Measurements from ENCODE around the gene ERC1.
"Not testable (repeated sequence)": the region's sequence is repeated elsewhere in the genome, so short reads cannot be mapped to it uniquely, and the experiment has no call there.

The ERC1 gene

DNA sequence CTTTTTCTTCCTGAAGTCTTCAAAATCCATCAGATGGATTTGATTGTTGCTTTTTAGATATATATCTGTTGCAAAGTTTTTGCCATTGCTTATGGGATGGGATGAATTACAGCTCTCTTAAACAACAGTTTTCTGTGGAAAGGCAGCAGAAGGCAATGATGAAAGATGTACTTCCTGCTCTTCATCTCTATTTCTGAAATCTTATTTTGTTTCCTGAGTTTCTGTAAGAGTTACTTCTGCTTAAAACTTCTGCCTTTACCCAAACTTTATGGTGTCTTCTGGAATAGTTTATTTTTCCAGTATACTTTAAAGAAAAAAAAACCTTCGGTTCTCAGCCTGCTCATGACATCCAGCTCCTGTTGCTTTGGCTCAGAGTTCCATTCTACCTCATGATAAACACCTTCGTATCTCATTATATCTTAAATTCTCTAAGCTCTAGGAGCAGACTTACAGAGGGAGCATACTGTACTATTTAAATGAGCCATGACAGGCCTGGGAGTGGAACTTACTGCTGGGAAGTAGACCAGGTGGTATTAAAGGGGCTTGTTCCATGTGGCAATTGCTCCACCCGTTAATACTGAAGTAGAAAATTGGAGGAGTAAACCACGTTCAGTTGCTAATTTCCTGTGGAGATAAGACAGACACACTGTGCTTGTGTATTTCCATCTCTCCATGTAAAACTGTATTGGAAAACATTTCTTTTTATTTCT, 314.9 kb downstream of the ERC1 start:
- no peak for DNase-seq (ENCODE audit: low read depth, low spot score)
- H3K27ac ChIP-seq = no peak overlapping the region

DNA sequence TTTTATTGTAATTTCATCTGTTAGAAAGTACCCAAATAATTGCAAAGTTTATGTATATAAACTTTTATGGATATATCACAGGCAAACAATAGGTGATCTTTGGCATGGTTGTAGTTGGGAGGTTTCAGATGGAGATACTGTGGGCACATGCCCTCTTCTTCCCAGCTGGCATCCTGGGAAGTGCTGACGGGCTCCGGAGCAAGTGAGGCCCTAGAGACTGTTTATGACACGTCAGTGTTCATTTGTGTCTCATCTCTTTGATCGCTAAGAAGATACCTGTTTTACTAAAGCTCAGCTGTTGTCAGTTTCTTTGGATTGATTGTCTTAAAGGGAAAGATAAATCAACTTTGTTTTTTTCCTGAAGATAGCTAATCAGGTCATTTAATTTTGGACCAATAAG, 315.8 kb downstream of the ERC1 start:
- H3K27ac ChIP-seq = no peak overlapping the region
- DNase-seq (ENCODE audit: low read depth, low spot score) = no peak

DNA sequence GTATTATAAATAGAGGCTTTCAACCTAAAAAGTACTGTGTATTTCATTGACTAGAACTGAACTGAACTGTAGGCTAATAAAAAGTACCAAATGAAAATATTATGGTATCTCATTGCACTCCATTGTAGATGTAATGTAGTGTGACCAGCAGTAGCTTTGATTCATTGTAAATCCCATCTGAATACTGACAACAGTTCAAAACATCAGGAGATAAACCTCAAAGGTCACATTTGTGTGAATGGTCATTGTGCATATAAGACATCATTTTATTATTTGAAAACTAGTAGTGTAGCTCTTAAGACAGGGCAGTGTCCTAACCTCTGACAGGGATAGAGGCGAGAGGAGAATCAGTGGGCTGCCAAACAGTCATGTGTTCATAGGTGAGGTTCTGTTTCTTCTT, 316.8 kb downstream of the ERC1 start:
- no peak overlapping the region for H3K27ac ChIP-seq
- no peak for DNase-seq (ENCODE audit: low read depth, low spot score)

- no peak for DNase-seq (ENCODE audit: low read depth, low spot score)
- no peak overlapping the region for H3K27ac ChIP-seq
Measured at GRCh38 chr12:1309613-1310012, 318.6 kb downstream of the ERC1 start.

- no peak for DNase-seq (ENCODE audit: low read depth, low spot score)
- no peak overlapping the region for H3K27ac ChIP-seq
Measured at GRCh38 chr12:1310653-1311052, 319.6 kb downstream of the ERC1 start.

- DNase-seq (ENCODE audit: low read depth, low spot score) = no peak
- no peak overlapping the region for H3K27ac ChIP-seq
Measured at GRCh38 chr12:1311145-1311544, 320.1 kb downstream of the ERC1 start.

GRCh38 chr12:1313906-1314305, 322.9 kb downstream of the ERC1 start:
- no peak for DNase-seq (ENCODE audit: low read depth, low spot score)
- peak overlapping the region; percentile 19 for H3K27ac ChIP-seq

- no peak for DNase-seq (ENCODE audit: low read depth, low spot score)
- no peak overlapping the region for H3K27ac ChIP-seq
Measured at GRCh38 chr12:1314523-1314922, 323.5 kb downstream of the ERC1 start.

GRCh38 chr12:1316991-1317390, 326.0 kb downstream of the ERC1 start:
- not testable (repeated sequence) for DNase-seq (ENCODE audit: low read depth, low spot score); H3K27ac ChIP-seq

DNA sequence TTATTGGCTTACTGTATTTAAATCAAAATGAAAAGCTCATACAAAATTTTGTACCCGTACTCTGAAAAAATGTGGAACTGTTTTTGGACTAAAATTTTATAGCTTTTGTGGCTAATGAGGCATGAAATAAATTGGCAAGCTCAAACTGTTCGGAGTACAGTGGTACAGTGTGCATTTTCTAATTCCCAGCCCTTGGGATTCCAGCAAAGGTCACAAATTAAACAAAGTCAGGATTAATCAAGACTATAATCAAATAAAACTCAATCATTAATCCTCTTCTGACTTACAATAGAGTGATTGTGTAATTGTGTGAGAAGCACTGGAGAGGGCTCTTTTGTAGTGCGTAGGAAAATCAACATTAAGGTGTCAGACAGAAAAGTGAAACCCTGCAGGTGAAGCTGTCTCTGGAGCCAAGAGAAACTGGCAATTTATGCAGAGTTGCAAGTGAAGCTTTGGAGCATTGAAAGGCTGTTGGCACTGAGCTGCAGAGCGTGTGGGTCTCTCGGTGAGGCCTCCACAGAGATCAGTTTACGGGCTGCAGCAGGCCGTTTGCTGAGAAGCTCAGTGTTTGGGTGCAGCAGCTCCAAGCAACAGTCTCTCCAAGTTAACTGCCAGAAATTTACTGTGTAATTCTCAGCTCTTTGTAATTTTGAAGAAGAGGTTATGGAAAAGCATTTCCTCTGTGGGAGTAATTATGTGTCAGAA, 327.5 kb downstream of the ERC1 start:
- DNase-seq (ENCODE audit: low read depth, low spot score) = no peak
- peak overlapping the region; percentile 14 for H3K27ac ChIP-seq

GRCh38 chr12:1319212-1319611, 328.2 kb downstream of the ERC1 start:
- DNase-seq (ENCODE audit: low read depth, low spot score) = no peak
- H3K27ac ChIP-seq = peak overlapping the region; percentile 14

DNA sequence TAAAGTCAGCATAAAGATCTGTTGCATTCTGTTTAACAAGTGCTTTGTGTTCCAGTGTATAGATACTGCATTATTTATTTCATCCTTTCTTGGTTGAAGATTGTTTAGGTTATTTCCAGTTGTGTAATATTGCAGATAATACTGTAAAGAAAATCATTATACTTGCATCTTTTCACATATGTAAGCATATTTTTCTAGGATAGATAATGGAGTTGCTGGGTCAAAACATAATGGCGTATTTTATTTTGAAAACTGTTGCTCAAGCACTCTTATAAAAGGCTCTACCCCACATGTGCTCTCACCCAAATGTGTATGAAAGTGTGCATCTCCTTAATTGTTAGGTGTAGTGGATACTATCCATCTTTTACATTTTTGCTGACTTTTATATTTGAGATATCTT, 329.0 kb downstream of the ERC1 start:
- no peak for DNase-seq (ENCODE audit: low read depth, low spot score)
- H3K27ac ChIP-seq = no peak overlapping the region

GRCh38 chr12:1322821-1323220, 331.8 kb downstream of the ERC1 start:
- DNase-seq (ENCODE audit: low read depth, low spot score) = no peak
- H3K27ac ChIP-seq = no peak overlapping the region

DNA sequence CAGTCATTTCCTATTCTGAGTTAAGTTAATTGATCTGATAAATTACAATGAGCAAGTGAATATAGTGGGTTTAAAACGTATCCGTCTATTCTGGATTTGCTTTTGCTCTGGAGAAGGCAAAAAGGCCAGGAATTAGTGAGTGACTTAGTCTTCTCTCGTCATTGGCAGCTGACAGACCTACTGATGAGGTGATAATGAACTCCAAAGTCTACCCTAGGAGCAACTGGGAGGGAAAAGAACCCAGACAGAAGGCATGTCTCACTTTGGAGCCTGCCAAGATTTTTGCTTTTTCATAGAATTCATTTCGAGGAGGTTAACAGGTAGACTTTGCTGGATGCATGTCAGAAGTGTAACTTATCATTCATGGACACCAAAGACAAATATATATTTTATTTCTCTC, 333.1 kb downstream of the ERC1 start:
- H3K27ac ChIP-seq = no peak overlapping the region

DNA sequence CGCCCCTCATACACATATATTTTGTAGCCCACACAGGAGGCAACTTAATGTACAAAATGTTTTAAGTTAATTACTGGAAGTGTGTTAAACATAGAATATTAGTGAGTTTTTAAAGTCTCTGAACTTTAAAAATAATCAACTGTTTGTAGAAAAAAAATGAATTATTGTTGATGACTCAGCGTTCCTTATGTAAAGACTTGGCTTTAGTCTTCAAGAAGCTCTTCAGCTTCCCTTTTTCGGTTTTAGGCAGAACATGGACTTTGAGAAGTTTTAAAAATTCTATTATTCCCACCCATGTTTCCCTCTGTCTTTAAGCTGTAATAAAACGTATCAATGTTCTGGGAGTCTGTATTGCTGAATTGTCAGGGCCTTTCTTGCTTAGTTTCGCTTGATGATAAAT, 333.9 kb downstream of the ERC1 start:
- H3K27ac ChIP-seq = no peak overlapping the region
- no peak for DNase-seq (ENCODE audit: low read depth, low spot score)

More for the DNA sequence above, 333.1 kb downstream of the ERC1 start:
- DNase-seq (ENCODE audit: low read depth, low spot score) = no peak

- DNase-seq (ENCODE audit: low read depth, low spot score) = no peak
- H3K27ac ChIP-seq = no peak overlapping the region
Measured at GRCh38 chr12:1325666-1326065, 334.6 kb downstream of the ERC1 start.

GRCh38 chr12:1326258-1326657, 335.2 kb downstream of the ERC1 start:
- DNase-seq (ENCODE audit: low read depth, low spot score) = no peak
- H3K27ac ChIP-seq = no peak overlapping the region

DNA sequence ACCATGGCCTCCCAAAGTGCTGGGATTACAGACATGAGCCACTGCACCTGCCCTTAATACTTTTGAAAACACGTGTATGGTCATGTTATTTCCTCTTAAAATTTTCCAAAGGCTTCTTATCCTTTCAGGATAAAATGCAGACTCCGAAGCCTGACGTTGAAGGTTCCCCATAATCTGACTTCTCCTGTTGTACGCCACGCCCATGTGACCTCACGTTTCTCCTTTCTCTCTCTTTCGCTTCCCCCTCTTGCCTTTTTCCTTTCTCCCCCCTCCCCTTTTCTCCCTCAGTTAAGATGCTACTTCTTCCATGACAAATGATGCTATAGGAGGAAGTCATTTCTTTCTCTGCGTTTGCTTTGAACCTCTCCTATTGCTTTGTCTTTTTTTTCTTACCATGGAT, 337.4 kb downstream of the ERC1 start:
- no peak for DNase-seq (ENCODE audit: low read depth, low spot score)

GRCh38 chr12:1329784-1330476, 338.9 kb downstream of the ERC1 start:
- DNase-seq (ENCODE audit: low read depth, low spot score) = no peak
- H3K27ac ChIP-seq = no peak overlapping the region

More for the DNA sequence above, 337.4 kb downstream of the ERC1 start:
- no peak overlapping the region for H3K27ac ChIP-seq

DNA sequence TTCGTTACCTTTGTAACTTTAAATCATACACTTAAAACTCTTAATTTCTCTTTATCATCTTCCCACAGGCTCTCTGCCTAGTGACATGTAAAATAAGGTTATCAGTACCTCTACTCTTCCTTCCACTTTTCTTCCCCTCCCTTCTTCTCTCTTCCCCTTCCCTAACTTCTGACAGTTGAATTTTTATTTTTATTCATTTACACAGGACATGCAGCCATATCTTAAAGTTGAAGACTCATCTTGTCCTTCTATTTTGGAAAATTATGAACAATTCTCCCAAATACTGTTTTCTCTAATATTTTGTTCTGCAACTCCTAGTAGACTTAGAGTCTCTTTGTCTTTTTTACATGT, 339.4 kb downstream of the ERC1 start:
- DNase-seq (ENCODE audit: low read depth, low spot score) = no peak
- no peak overlapping the region for H3K27ac ChIP-seq

GRCh38 chr12:1332327-1332726, 341.3 kb downstream of the ERC1 start:
- peak overlapping the region; percentile 17 for H3K27ac ChIP-seq
- peak; percentile 14 for DNase-seq (ENCODE audit: low read depth, low spot score)

All from epithelial cell of prostate (primary cell).